ENCODE results near the gene RAB31.

DNA sequence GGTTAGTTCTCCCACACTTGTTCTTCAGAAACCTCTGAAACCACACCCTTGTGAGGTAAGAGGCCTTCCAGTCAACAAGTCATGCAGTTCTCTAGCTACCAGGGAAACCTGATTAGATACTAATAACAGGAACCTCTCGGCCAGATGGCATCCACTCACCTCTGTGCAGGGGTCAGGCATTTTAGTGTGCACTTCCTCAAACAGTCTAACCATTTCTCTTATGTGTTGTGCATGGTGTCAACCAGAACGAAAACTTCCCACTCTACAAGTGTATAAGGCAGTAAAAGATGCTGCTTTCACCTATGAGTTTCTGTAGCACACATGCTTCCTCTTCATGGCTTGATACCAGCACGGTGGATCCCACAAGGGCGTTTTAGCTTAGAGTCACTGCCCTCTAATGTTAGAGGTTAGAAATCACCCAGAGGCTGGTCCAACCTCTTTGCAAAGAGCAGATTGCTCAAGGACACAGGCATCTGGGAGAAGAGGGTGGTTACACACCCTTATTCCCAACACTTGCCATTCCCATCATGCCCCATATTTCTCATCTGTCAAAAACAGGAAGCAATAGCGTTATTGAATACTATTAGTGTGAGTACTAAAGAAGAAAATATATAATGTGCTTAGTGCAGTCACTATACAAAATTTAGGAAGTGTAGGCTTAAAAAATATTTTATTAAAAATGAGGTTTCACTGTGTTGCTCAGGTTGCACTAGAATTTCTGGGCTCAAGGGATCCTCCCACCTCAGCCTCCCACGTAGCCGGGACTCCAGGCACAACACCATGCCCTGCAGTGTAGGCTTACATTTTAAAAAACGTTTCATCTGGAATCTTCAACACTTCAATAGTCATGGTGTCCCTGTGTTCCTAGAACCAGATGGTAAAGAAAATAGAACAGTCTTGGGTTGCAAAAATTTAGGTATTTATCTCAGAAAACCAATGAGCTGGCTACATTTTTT is 34.5 kb upstream of the RAB31 start:
- TF ChIP-seq, protein P1, sequence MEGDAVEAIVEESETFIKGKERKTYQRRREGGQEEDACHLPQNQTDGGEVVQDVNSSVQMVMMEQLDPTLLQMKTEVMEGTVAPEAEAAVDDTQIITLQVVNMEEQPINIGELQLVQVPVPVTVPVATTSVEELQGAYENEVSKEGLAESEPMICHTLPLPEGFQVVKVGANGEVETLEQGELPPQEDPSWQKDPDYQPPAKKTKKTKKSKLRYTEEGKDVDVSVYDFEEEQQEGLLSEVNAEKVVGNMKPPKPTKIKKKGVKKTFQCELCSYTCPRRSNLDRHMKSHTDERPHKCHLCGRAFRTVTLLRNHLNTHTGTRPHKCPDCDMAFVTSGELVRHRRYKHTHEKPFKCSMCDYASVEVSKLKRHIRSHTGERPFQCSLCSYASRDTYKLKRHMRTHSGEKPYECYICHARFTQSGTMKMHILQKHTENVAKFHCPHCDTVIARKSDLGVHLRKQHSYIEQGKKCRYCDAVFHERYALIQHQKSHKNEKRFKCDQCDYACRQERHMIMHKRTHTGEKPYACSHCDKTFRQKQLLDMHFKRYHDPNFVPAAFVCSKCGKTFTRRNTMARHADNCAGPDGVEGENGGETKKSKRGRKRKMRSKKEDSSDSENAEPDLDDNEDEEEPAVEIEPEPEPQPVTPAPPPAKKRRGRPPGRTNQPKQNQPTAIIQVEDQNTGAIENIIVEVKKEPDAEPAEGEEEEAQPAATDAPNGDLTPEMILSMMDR (IDR thresholded peaks at IDR 0.05), result peak in 4 of 7 experiments; percentile 11 to 32 (median 18)
- peak in 2 of 3 donors; percentile 53 to 71 for TF ChIP-seq POLR2A (IDR thresholded peaks at IDR 0.05)
